Dedifferentiated amniotic fluid mesenchymal stem cell (primary cell): ENCODE results near the gene CADPS.

Experiments used
- DNase-seq: peaks from one replicate; pipeline ENCODE4 v3.0.0-alpha.2; 2016; ENCODE audit errors: extremely low spot score

CADPS gene

GRCh38 chr3:62812631-62813030 lies 62.6 kb downstream of the CADPS start:
- DNase-seq, result no peak

- no peak for DNase-seq
Measured at GRCh38 chr3:62811119-62811518, 64.1 kb downstream of the CADPS start.

GRCh38 chr3:62809369-62809768 lies 65.8 kb downstream of the CADPS start:
- DNase-seq, result no peak

GRCh38 chr3:62805580-62806277 lies 69.5 kb downstream of the CADPS start:
- DNase-seq, result no peak

GRCh38 chr3:62805106-62805505 lies 70.1 kb downstream of the CADPS start:
- no peak for DNase-seq

GRCh38 chr3:62803276-62803675 lies 71.9 kb downstream of the CADPS start:
- DNase-seq, result no peak

GRCh38 chr3:62798000-62798399 lies 77.2 kb downstream of the CADPS start:
- no peak for DNase-seq

- DNase-seq, result no peak
Measured at GRCh38 chr3:62797132-62797531, 78.1 kb downstream of the CADPS start.

GRCh38 chr3:62795978-62796657 lies 79.1 kb downstream of the CADPS start:
- DNase-seq, result no peak

- DNase-seq, result no peak
Measured at GRCh38 chr3:62793946-62794345, 81.3 kb downstream of the CADPS start.

GRCh38 chr3:62785384-62785783 lies 89.8 kb downstream of the CADPS start:
- DNase-seq, result no peak

GRCh38 chr3:62781121-62781520 lies 94.1 kb downstream of the CADPS start:
- DNase-seq, result no peak

GRCh38 chr3:62777674-62778073 lies 97.5 kb downstream of the CADPS start:
- DNase-seq, result no peak

GRCh38 chr3:62777130-62777529 lies 98.1 kb downstream of the CADPS start:
- no peak for DNase-seq

- no peak for DNase-seq
Measured at GRCh38 chr3:62774221-62774620, 101.0 kb downstream of the CADPS start.

GRCh38 chr3:62771331-62772072 lies 103.7 kb downstream of the CADPS start:
- DNase-seq, result no peak

GRCh38 chr3:62768896-62769295 lies 106.3 kb downstream of the CADPS start:
- no peak for DNase-seq

- DNase-seq, result no peak
Measured at GRCh38 chr3:62761711-62762110, 113.5 kb downstream of the CADPS start.

- no peak for DNase-seq
Measured at GRCh38 chr3:62761311-62761710, 113.9 kb downstream of the CADPS start.

GRCh38 chr3:62758296-62759066 lies 116.7 kb downstream of the CADPS start:
- DNase-seq, result no peak

- no peak for DNase-seq
Measured at GRCh38 chr3:62757045-62757444, 118.2 kb downstream of the CADPS start.

GRCh38 chr3:62755285-62755684 lies 119.9 kb downstream of the CADPS start:
- DNase-seq, result peak; percentile 19
